Parathyroid adenoma (tissue), 2 donors: ENCODE measurements around the gene OVCA2.
A peak's percentile ranks its signal among the peaks of the same experiment; 100 is the strongest.

ENCODE experiments used
- H2AFZ ChIP-seq: fragments of 300-600 bp; sonication (generic); one replicate; pipeline ENCODE4 v1.7.0; 2017; ENCODE audit warnings: antibody characterized with exemption, mild to moderate bottlenecking
- H3K27ac ChIP-seq: fragments of 300-600 bp; sonication (generic); one replicate; pipeline ENCODE4 v1.7.0; 2017
- H3K27me3 ChIP-seq: fragments of 300-600 bp; sonication (generic); one replicate; pipeline ENCODE4 v1.7.0; 2017; ENCODE audit warnings: low read length; ENCODE audit not compliant: control insufficient read depth, insufficient read depth
- H3K36me3 ChIP-seq: fragments of 300-600 bp; sonication (generic); one replicate; pipeline ENCODE4 v1.7.0; 2017; ENCODE audit warnings: low read length; ENCODE audit not compliant: control insufficient read depth, insufficient read depth
- H3K4me1 ChIP-seq: fragments of 300-600 bp; sonication (generic); one replicate; pipeline ENCODE4 v1.7.0; 2017; ENCODE audit warnings: control low read depth
- H3K4me2 ChIP-seq: fragments of 300-600 bp; sonication (generic); one replicate; pipeline ENCODE4 v1.7.0; 2017; ENCODE audit warnings: low read length
- H3K4me3 ChIP-seq: fragments of 300-600 bp; sonication (generic); one replicate; pipeline ENCODE4 v1.7.0; 2017; ENCODE audit warnings: low read depth, low read length
- H3K79me2 ChIP-seq: fragments of 300-600 bp; sonication (generic); one replicate; pipeline ENCODE4 v1.7.0; 2017; ENCODE audit warnings: control low read depth
- H3K9ac ChIP-seq: fragments of 300-600 bp; sonication (generic); one replicate; pipeline ENCODE4 v1.7.0; 2017; ENCODE audit warnings: mild to moderate bottlenecking
- H3K9me3 ChIP-seq: fragments of 300-600 bp; sonication (generic); one replicate; pipeline ENCODE4 v1.7.0; 2017; ENCODE audit warnings: low read length; ENCODE audit not compliant: control insufficient read depth
- TF ChIP-seq, protein P1 (sequence below): fragments of 300-600 bp; sonication (generic); IDR thresholded peaks from one replicate; pipeline ENCODE4 v1.7.0; 2017; ENCODE audit warnings: antibody characterized with exemption, mild to moderate bottlenecking
- donor health status: primary hyperparathyroidism.

Gene OVCA2

DNA sequence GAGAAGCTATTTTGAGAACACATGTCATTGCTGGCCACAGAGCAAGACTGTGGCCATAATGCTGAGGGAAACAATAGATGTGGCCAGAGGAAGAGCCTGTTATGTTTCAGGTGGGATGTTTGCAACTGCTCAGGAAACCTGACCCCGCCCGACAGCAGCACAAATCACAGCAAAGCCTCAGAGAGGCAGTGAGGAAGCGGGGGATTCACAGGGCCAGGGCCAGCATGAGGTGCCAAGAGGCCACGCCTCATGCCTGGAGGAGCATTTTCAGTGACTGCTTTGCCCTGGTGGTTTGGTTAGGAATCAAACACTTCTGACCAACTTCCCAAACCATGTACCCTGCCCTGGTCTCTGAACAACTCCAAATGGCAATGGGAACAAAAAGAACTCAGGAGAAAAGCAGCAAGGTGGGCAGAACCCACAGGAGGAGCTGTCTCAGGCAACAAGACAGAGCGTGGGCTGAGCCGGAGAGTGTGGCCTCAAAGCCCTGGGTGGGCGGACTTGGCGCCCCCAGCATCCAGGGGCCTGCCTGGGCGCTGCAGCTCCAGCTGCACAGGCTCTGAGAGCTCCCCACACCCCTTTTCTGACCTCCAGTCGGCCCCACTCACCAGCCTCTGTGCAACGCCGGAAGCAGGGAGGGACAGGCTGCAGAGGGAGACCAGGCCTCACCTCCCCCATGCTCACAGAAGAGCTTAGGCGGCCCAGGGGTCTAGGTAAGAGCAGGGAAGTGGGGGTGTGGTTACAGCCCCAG lies 33.7 kb downstream of the OVCA2 start:
- no peak overlapping the region for H3K4me3 ChIP-seq
- TF ChIP-seq, protein P1, sequence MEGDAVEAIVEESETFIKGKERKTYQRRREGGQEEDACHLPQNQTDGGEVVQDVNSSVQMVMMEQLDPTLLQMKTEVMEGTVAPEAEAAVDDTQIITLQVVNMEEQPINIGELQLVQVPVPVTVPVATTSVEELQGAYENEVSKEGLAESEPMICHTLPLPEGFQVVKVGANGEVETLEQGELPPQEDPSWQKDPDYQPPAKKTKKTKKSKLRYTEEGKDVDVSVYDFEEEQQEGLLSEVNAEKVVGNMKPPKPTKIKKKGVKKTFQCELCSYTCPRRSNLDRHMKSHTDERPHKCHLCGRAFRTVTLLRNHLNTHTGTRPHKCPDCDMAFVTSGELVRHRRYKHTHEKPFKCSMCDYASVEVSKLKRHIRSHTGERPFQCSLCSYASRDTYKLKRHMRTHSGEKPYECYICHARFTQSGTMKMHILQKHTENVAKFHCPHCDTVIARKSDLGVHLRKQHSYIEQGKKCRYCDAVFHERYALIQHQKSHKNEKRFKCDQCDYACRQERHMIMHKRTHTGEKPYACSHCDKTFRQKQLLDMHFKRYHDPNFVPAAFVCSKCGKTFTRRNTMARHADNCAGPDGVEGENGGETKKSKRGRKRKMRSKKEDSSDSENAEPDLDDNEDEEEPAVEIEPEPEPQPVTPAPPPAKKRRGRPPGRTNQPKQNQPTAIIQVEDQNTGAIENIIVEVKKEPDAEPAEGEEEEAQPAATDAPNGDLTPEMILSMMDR: no peak
- no peaks in the 10 kb centered on the region for H3K9me3 ChIP-seq
- H3K4me1 ChIP-seq: peaks cover 5% of the 10 kb centered on the region
- no peak overlapping the region for H2AFZ ChIP-seq
- H3K27me3 ChIP-seq: no peaks in the 10 kb centered on the region
- no peak overlapping the region for H3K9ac ChIP-seq
- peak overlapping the region; percentile 39 for H3K27ac ChIP-seq
- no peaks in the 10 kb centered on the region for H3K36me3 ChIP-seq
- H3K79me2 ChIP-seq: no peaks in the 10 kb centered on the region
- no peak overlapping the region for H3K4me2 ChIP-seq

DNA sequence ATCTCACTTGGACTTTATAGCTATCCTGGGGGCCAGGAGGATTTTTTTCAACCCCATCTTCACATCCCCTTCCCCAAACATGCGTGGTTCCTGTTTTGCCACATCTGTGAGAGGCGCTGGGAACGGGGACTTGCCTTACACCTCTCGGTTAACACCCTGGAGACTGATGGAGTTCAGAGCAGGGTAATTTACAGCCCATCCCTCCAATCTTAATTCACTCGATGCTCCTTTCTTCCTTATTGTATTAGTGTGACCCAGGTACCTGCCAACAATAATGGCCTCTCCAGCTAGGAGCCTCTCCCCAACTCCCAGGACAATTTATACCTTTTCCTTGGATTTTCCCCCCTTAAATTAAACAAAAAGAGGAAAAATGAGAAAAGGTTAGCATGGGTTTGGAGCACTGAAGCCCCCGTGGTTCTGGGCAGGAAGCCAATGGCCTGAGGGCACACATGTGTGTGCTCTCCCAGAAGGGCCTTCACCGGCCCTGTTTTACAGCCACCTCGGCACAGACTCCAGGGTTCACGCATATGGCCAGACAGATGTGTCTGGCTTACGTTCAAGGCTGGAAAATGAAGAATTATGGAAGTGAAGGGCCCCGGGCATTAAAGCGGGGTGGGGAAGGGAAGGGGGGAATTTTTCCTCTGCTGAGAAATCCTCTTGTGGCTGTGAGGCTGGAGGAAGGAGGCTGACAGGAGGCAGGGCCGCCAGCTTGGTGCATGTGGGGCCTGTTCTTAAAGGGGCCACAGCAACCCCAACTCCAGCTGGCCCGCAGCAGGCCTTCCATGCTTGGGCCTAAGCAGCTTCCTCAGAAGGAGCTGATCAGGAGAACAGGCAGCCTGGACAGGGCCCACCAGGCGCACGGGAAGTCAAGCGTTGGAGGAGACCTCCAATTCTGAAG lies 34.5 kb downstream of the OVCA2 start:
- no peaks in the 10 kb centered on the region for H3K4me1 ChIP-seq
- H3K27me3 ChIP-seq: no peaks in the 10 kb centered on the region
- H3K4me2 ChIP-seq: no peak overlapping the region
- no peak overlapping the region for H3K4me3 ChIP-seq
- TF ChIP-seq, protein P1: no peak
- no peak overlapping the region for H3K9ac ChIP-seq
- H3K79me2 ChIP-seq: no peaks in the 10 kb centered on the region
- H3K27ac ChIP-seq: peak overlapping the region; percentile 24
- H3K9me3 ChIP-seq: no peaks in the 10 kb centered on the region
- no peaks in the 10 kb centered on the region for H3K36me3 ChIP-seq
- H2AFZ ChIP-seq: no peak overlapping the region

DNA sequence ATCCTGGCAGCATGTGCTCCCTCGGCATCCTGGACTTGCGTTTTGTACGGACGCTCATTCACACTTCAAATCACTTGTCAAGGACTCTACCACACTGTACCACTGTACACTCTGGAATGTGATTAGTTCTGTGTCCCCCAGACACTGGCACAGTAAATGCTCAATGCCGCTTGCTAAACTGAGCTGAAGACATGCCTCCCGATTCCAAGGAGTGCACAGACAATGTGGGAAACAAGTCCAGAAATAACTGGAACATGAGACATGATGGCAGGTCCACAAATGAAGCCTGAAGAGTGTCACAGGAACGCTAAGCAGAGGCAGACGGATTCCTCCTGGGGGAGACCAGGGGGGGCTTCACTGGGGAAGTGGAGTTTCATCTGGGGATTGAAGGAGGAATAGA lies 35.2 kb downstream of the OVCA2 start:
- TF ChIP-seq, protein P1: no peak
- no peaks in the 10 kb centered on the region for H3K79me2 ChIP-seq
- H3K27ac ChIP-seq: no peak overlapping the region
- no peaks in the 10 kb centered on the region for H3K9me3 ChIP-seq
- H3K4me3 ChIP-seq: no peak overlapping the region
- H3K27me3 ChIP-seq: no peaks in the 10 kb centered on the region
- H3K9ac ChIP-seq: no peak overlapping the region
- H3K36me3 ChIP-seq: no peaks in the 10 kb centered on the region
- H3K4me2 ChIP-seq: no peak overlapping the region
- no peaks in the 10 kb centered on the region for H3K4me1 ChIP-seq
- H2AFZ ChIP-seq: no peak overlapping the region

DNA sequence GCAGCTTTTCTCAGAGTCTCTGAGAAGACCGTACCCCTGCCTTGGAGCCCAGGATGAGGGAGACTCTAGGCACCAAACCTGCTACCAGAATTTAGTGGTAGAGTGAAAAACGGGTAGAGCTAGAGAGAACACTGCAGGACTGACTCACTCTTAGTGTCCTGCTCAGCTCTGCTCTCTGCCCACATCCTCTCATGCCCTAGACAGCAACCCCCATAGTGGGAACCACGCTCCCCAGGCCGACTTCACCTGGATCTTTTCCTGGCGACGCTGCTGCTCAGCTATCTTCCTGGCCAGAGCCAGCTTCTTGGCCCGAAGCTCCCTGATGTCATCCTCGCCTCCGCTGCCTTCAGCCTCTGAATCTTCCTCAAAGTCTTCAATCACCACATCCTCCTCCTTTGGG lies 39.7 kb downstream of the OVCA2 start:
- H3K36me3 ChIP-seq: no peaks in the 10 kb centered on the region
- no peaks in the 10 kb centered on the region for H3K9me3 ChIP-seq
- H3K27me3 ChIP-seq: no peaks in the 10 kb centered on the region
- H3K27ac ChIP-seq: no peak overlapping the region
- no peak overlapping the region for H3K4me2 ChIP-seq
- no peaks in the 10 kb centered on the region for H3K79me2 ChIP-seq
- no peak overlapping the region for H2AFZ ChIP-seq
- TF ChIP-seq, protein P1: no peak
- H3K9ac ChIP-seq: no peak overlapping the region
- H3K4me3 ChIP-seq: no peak overlapping the region
- peaks cover 11% of the 10 kb centered on the region for H3K4me1 ChIP-seq
